Ishikawa (cell line): ENCODE measurements around the gene NKD1.

Experiments
- CEBPB ChIP-seq: IDR thresholded peaks from 2 replicates; pipeline ENCODE4 v1.6.1; 2012
- CREB1 ChIP-seq: IDR thresholded peaks from 2 replicates; pipeline ENCODE4 v1.6.1; 2012; ENCODE audit warnings: low read depth
- EGR1 ChIP-seq: IDR thresholded peaks from 2 replicates; pipeline ENCODE4 v1.6.1; 2012
- EP300 ChIP-seq: IDR thresholded peaks from 2 replicates; pipeline ENCODE4 v1.6.1; 2012; ENCODE audit warnings: borderline replicate concordance
- FOXM1 ChIP-seq: IDR thresholded peaks from 2 replicates; pipeline ENCODE4 v1.6.1; 2012; ENCODE audit warnings: low read depth, borderline replicate concordance
- NFIC ChIP-seq: IDR thresholded peaks from 2 replicates; pipeline ENCODE4 v1.6.1; 2012
- RAD21 ChIP-seq: IDR thresholded peaks from 2 replicates; pipeline ENCODE4 v1.6.1; 2012; ENCODE audit warnings: low read depth
- TAF1 ChIP-seq: IDR thresholded peaks from 2 replicates; pipeline ENCODE4 v1.6.1; 2012; ENCODE audit warnings: low read depth, mild to moderate bottlenecking
- TCF12 ChIP-seq: IDR thresholded peaks from 2 replicates; pipeline ENCODE4 v1.6.1; 2012; ENCODE audit warnings: low read depth
- TEAD4 ChIP-seq: IDR thresholded peaks from 2 replicates; pipeline ENCODE4 v1.6.1; 2012
- YY1 ChIP-seq: IDR thresholded peaks from 2 replicates; pipeline ENCODE4 v1.6.1; 2012; ENCODE audit warnings: low read depth
- ZBTB7A ChIP-seq: IDR thresholded peaks from 2 replicates; pipeline ENCODE4 v1.6.1; 2012; ENCODE audit warnings: low read depth
- TF ChIP-seq, protein P1 (sequence below): IDR thresholded peaks from 2 replicates; pipeline ENCODE4 v1.6.1; 2012; ENCODE audit warnings: low read depth, mild to moderate bottlenecking
- TF ChIP-seq, protein P2 (sequence below): IDR thresholded peaks from 2 replicates; pipeline ENCODE4 v1.6.1; 2012
- TF ChIP-seq, protein P3 (sequence below): IDR thresholded peaks from 2 replicates; pipeline ENCODE4 v1.6.1; 2012

Gene NKD1

DNA sequence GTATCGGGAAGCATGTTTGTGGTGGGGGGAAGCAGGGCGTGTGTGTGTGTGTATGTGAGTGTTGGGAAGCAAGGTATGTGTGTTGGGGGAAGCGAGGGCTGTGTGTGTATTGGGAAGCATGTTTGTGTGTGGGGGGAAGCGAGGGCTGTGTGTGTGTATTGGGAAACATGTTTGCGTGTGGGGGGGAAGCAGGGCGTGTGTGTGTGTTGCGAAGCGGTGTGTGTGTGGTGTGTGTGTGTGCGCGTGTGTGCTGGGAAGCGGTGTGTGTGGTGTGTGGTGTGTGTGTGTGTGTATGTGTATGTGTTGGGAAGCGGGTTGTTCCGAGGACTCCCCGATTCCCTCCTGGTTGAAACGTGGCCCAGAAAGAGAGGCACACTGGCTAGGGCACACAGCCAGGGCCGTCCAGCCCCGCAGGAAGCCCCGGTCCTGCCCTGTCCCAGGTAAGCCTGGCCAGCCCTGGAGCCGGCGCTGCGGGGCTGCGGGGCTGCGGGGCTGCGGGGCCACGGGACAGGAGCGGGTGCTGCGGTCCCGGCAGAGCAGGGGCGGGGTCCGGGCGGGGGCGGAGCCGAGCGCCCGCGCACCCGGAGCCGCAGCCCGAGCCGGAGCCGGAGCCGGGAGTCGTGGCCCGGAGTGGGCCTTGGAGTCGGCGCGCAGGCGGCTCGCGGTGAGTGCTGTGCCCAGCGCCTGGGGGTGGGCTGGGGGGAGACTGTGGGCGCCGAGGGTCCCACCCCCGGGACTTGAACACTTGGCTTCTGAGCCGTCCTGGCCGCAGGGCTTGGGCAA is 145.0 kb downstream of the NKD1 start, which contains the start of gene NOD2:
TSS of gene NOD2 (plus strand) at position 608 of the 783 bp plus-strand sequence. CDS start 5,890 bp downstream, outside the sequence.
- TF ChIP-seq CEBPB (no peak), EP300 (no peak), CREB1 (no peak), TCF12 (no peak), EGR1 (no peak), TAF1 (no peak), FOXM1 (no peak), ZBTB7A (no peak)
- TF ChIP-seq, protein P1, sequence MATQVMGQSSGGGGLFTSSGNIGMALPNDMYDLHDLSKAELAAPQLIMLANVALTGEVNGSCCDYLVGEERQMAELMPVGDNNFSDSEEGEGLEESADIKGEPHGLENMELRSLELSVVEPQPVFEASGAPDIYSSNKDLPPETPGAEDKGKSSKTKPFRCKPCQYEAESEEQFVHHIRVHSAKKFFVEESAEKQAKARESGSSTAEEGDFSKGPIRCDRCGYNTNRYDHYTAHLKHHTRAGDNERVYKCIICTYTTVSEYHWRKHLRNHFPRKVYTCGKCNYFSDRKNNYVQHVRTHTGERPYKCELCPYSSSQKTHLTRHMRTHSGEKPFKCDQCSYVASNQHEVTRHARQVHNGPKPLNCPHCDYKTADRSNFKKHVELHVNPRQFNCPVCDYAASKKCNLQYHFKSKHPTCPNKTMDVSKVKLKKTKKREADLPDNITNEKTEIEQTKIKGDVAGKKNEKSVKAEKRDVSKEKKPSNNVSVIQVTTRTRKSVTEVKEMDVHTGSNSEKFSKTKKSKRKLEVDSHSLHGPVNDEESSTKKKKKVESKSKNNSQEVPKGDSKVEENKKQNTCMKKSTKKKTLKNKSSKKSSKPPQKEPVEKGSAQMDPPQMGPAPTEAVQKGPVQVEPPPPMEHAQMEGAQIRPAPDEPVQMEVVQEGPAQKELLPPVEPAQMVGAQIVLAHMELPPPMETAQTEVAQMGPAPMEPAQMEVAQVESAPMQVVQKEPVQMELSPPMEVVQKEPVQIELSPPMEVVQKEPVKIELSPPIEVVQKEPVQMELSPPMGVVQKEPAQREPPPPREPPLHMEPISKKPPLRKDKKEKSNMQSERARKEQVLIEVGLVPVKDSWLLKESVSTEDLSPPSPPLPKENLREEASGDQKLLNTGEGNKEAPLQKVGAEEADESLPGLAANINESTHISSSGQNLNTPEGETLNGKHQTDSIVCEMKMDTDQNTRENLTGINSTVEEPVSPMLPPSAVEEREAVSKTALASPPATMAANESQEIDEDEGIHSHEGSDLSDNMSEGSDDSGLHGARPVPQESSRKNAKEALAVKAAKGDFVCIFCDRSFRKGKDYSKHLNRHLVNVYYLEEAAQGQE = no peak
- TF ChIP-seq, protein P2, sequence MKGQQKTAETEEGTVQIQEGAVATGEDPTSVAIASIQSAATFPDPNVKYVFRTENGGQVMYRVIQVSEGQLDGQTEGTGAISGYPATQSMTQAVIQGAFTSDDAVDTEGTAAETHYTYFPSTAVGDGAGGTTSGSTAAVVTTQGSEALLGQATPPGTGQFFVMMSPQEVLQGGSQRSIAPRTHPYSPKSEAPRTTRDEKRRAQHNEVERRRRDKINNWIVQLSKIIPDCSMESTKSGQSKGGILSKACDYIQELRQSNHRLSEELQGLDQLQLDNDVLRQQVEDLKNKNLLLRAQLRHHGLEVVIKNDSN = no peak
- TF ChIP-seq, protein P3, sequence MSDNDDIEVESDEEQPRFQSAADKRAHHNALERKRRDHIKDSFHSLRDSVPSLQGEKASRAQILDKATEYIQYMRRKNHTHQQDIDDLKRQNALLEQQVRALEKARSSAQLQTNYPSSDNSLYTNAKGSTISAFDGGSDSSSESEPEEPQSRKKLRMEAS = no peak

DNA sequence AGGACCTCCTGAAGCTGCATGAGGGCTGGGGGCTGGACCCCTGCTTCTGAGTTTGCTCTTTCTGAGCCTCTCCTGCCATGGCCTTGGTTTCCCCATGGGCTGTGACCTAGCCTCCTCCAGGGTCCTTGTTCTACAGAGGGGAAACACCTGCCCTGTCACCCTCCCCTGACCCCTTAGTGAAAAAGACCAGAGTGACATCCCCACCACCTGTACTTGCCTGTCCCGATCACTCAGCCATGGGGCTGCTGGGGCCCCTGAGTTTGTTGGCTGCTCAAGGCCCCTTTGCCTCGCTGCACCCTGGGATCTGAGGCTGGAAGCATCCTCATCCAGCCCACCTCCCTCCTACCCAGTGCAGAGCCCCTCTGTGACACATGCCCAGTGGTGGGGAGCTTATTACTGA is 146.0 kb downstream of the NKD1 start:
- TF ChIP-seq CEBPB = no peak
- TF ChIP-seq, protein P1 = no peak
- no peak for TF ChIP-seq TEAD4
- no peak for TF ChIP-seq TAF1
- no peak for TF ChIP-seq YY1
- no peak for TF ChIP-seq FOXM1
- TF ChIP-seq RAD21 = no peak
- TF ChIP-seq TCF12 = no peak
- TF ChIP-seq EGR1 = no peak
- no peak for TF ChIP-seq NFIC
- no peak for TF ChIP-seq ZBTB7A
- TF ChIP-seq CREB1 = no peak

DNA sequence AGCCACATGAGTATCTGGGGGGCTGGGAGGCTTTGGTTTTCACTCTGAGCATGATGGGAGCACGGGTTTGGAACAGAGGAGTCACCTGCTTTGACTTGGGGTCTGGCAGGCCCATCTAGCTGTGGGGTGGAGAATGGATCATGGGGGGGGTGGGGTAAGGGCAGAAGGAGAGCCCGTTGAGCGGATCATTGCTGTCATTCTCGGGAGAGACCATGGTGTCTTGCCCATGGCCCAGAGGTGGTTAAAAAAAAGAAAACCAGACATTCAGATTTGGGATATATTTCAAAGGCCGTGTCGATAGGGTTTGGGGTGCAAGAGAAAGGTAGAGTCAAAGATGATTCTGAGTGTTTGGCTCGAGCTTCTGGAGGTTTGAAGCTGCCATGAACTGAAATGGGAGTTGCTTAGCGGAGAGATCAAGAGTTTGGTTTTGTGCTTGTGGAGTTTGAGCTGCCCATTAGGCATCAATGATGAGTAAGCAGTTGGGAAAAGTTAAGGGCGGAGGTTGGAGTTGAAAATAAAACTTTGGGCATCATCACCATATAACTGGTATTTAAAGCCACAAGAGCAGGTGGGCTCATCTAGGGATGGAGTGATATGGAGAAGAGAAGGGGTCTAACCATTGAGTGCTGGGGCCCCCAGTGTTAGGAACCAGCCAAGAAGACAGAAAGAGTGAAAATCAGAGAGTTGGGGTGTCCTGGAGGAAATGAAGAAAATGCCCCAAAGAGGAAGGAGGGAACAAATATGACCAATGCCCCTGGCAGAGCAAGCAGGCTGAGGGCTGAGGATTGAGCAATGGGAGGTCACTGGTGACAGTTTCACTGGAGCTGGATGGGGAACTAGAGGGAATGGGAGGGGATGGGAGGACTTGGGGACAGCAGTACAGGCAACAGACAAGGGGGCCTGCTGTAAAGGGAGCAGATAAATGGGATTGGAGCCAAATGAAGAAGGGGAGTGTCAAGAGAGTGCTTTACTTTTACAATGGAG is 147.1 kb downstream of the NKD1 start:
- TF ChIP-seq TEAD4 = no peak

DNA sequence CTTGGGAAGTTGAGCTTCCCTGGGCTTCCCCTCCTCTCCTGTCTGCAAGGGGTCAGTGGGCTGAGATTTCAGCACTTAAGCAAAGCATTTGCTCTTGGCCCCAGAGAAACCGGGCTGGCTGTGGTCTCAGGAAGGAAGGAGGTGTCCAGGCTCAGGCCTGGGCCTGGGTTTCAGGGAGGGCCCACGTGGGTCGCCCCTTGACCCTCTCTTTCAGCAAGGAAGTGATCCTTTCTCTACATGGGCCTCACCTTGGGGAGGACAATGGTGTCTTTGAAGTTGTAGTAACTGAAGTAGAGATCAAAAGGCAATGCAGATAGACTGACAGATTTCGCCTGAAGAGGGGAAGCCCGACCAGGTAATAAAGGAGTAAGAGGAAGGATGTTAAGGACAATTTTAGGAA is 147.9 kb downstream of the NKD1 start:
- TF ChIP-seq TEAD4 = no peak
- no peak for TF ChIP-seq CEBPB

DNA sequence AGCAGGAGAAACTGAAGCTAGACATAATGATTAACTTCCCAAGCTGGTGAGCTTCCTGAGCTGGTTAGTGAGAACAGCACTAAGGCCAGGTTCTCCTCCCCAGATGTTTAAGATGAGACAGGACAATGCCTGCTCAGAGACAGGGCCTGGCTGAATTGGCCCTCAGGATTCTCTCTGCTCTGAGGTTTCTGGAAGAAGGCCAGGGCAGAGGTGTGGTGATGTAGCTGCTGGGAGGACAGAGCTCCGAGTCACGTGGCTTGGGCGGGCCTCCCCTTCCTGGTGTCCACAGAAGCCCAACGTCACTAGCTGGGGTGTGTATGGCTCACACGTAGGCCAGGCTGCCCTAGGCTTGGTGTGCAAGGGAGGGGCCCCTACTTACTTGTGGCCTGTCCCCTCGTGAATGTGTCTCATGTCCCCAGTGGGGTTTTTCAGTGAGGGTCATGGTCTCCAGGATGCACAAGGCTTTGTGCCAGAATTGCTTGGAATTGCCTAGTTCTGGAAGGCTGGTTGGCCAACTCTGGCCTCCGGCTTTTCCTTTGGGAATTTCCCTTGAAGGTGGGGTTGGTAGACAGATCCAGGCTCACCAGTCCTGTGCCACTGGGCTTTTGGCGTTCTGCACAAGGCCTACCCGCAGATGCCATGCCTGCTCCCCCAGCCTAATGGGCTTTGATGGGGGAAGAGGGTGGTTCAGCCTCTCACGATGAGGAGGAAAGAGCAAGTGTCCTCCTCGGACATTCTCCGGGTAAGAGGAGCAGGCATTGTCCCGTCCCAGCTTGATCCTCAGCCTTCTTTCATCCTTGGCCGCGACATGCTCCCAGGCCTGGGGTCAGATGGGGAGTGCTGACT is 148.6 kb downstream of the NKD1 start:
- TF ChIP-seq, protein P2 = peak; percentile 87
- TF ChIP-seq RAD21 = no peak

DNA sequence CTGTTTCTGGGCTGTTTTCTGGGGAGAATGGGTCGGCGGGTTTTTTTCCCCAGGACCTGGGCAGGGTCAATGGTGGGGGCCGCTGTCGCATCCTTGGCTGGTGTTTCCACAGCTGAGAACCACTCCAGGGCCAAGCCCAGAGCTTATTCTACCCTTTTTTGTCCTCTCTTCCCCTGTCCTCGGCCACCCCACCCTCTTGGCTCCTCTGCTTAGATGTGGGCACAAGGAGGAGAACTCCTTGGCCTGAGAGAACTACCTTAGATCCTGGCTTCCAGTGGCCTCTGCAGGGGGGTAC is 149.2 kb downstream of the NKD1 start:
- TF ChIP-seq EGR1 (no peak), FOXM1 (no peak), CREB1 (no peak), NFIC (no peak), TAF1 (no peak), RAD21 (no peak), TEAD4 (no peak), EP300 (no peak), CEBPB (no peak), TCF12 (no peak)
- TF ChIP-seq, protein P3 = no peak
- TF ChIP-seq, protein P2 = no peak
- TF ChIP-seq, protein P1 = no peak
